Activated CD4-positive, CD25-positive, alpha-beta regulatory T cell treated with anti-CD3 and anti-CD28 coated beads, Interleukin-2, amount 50 U/mL, for 24 hours (primary cell): Measurements from ENCODE around the gene KLHL24.
"Not testable (repeated sequence)": the region's sequence is repeated elsewhere in the genome, so short reads cannot be mapped to it uniquely, and the experiment has no call there.

Source experiments
- ATAC-seq, 2 donors: fragments of 150-1000 bp; cut with Tn5 transposase; one replicate each; pipeline ENCODE4 v1.10.0; 2021; ENCODE audit warnings: mild to moderate bottlenecking in 1 of 2, moderate library complexity in 1 of 2

The KLHL24 gene

DNA sequence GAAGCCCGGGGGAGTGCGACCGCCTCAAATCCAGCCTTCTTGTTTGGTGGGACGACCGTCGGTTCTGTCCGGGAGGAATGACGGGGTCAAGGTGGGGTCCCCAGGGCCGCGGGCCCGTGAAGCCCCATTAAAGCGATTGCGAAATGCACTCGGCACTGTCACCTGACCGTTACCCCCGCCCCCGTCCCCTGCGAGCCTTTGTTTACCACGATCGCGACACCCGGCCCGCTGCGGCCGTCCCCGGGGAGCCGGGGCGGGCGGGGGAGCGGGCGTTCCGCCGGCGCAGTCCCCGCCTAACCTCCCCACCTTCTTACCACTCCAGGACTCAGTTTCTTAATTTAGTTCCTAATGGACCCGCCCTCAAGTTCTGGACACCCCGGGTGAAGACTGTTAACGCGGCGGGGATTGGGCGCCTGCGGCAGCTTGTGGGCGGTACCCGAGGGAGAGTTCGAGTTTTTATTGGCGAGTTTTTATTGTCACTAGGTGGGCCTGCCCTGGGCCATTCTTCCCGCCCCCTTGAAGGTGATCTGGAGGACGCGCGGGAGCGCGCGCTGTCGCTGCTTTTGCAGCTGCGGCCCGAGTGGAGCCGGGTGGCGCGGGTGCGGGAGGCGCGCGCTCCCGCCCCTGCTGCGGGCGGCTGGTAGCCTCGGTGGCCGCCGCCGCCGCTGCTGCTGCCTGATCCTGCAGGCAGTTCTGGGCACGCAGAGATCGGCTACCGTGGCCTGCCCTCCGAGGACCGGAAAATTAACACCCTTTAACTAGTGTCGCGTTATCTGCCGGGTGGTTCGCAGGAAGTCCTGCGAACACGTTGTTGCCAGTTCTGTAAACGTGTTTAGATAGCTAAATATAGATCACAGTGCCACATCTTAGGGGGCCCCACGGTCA is 1.0 kb downstream of the KLHL24 start:
- peak; percentile 83 to 85 for ATAC-seq

DNA sequence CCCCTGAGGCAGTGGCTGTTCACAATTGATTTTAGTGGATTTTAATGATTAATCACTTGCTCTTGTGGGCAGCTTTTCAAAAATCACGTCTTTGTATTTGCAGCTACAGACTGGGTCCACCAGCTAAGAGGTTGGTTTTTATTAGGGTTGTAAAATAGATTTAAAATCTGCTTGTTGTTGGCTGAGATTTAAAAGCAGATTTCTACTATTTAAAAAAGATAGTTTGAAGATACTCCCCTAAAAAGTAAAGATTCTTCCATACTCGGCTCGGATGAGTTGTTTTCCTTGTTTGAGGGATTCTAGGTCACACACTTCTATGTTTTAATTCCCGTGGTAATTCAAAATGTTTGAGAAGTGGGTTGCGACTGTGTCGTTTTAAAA is 1.7 kb downstream of the KLHL24 start:
- ATAC-seq = no peak

DNA sequence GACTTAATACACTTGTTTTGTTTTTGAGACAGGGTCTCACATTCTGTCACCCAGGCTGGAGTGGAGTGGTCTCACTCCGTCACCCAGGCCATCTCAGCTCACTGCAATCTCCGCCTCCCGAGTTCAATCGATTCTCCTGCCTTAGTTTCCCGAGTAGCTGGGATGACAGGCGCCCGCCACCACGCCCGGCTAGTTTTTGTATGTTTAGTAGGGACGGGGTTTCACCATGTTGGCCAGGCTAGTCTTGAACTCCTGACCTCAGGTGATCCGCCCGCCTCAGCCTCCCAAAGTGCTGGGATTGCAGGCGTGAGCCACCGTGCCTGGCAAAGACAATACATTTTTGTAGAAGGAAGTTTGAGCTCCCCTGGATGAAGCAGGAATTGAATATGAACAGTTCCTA is 2.2 kb downstream of the KLHL24 start:
- not testable (repeated sequence) for ATAC-seq

DNA sequence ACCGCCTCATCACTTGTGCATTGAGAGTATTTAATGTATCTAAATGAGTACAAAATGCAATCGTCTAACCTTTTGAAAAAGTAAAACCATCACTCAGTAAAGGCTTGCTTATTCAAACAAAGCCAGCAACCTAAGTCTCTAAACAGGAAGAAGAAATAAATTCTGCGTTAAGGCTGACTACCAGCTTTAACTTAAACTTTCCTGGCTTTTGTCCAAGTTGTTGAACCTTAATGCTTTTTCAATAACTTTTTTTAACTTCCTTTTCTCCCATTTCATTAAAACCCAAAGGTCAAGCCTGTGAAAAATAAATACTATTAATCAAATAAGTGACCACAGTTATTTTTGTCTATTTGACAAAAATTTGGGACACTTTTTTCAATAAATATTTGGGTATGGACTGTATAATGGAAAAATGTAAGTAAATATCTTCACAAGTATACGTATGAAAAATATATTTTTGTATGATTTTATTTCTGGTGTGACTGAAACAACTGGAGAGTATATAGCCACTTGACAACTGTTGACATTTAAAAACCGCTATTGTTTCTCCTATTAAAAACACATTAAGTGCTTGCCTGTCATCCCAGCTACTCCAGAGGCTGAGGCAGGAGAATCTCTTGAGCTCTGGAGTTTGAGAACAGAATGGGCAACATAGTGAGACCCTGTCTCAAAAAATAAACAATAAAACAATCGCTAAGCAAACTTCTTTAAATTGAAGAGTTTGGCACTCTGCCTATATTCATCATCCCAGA is 2.9 kb downstream of the KLHL24 start:
- ATAC-seq = no peak

DNA sequence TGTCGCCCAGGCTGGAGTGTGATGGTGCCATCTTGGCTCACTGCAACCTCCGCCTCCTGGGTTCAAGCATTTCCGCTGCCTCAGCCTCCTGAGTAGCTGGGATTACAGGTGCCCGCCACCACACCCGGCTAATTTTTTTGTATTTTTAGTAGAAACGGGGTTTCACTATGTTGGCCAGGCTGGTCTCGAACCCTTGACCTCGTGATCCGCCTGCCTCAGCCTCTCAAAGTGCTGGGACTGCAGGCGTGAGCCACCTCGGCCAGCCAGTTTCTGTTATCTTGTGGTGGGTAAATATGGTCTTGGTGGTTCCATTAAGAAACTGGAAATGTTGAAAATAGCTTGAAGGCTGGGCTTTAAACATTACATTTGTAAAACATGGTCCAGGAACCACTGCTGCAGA is 5.2 kb downstream of the KLHL24 start:
- not testable (repeated sequence) for ATAC-seq

DNA sequence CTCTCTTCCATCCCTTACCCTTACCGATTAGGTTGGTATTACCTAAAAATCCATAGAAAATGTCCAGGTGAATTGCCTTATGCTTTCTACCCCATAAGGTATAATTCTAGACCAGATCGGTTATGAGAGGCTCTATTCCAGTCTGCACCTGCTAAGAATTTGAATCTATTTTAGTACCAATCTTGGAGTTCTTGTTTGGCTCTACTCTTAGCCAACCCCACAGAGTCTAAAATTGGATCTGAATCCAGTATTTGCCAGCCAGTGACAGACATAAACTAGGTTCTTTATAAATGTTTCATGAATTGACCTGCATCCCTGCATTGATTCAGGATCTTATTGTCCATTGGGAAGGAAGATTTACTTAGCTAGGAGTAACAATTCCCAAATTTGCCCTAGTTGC is 6.5 kb downstream of the KLHL24 start:
- no peak for ATAC-seq

DNA sequence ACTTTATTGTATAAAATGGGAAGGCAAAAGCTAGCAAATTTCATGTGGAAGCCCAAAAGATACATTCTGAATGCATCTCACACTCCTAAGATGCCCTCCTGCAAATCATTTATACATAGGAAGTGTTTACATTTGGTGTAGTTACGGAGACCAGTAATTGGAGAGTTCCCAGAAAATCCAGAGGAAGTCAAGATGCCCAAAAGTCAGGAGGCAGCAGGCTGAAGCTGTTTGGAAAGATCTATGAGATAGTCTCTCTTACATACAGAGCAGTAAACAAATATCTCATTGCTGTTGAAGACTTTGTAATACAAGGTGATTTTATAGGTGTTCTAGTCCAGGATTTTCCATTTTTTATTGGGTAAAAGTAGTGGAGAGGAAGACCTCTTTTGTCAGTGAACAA is 8.8 kb downstream of the KLHL24 start:
- ATAC-seq = no peak

DNA sequence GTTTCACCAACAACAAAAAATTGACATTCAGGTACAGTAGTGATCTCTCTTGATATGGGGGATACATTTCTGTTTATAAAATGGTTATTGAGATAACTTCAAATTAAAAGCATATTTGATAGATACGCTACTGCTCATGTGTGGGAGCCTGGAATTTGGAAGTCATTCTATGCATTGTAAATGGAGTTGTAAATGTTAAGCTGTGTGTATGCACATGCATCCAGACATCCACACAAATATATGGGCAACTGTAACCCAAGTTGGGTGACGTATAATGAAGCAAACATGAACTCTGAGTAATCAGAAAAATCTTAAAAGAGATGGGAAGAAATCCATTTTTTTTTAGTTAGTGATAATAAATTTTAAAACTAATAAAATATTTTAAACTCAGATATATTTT is 9.8 kb downstream of the KLHL24 start:
- no peak for ATAC-seq

DNA sequence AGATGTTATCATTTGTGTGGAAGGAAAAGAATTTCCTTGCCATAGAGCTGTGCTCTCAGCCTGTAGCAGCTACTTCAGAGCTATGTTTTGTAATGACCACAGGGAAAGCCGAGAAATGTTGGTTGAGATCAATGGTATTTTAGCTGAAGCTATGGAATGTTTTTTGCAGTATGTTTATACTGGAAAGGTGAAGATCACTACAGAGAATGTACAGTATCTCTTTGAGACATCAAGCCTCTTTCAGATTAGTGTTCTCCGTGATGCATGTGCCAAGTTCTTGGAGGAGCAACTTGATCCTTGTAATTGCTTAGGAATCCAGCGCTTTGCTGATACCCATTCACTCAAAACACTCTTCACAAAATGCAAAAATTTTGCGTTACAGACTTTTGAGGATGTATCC is 15.1 kb downstream of the KLHL24 start:
- no peak for ATAC-seq

DNA sequence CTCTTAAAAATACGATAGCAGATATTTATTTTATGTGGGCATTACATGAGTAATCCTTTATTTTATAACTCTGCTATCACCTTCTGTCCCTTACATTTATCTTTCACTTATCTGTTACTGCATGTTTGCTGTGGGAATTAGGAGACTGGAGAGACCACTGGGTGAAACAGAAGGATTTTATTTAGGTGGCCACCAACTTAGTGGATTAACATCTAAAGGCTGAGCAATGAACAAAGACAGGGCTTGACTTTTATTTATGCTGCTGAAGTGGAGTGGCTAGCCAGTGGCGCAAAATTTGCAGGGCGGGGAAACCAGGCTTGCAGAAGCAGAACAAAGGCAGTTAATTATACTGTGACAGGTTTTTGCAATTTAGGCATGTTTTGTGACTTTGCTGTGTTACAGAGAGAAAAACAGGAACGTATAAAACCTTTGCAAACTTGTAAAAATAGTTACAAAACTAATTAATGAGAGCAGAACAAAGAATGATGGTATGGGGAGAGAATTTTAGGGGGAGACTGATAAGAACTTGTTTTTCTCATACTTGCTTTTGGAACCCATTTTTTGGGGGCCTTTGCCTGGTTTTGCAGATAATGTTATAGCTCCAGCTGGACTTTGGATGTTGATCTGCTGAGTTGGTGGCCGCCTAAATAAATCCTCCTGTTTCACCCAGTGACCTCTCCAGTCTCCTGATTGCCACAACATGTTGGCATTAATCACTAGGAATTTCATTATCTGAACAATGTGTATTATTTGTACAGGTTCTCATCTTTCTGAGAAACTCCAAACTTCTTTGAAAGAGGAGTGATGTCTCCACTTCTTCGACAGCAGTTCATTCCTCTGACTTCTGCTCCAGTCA is 18.0 kb downstream of the KLHL24 start:
- ATAC-seq = no peak

DNA sequence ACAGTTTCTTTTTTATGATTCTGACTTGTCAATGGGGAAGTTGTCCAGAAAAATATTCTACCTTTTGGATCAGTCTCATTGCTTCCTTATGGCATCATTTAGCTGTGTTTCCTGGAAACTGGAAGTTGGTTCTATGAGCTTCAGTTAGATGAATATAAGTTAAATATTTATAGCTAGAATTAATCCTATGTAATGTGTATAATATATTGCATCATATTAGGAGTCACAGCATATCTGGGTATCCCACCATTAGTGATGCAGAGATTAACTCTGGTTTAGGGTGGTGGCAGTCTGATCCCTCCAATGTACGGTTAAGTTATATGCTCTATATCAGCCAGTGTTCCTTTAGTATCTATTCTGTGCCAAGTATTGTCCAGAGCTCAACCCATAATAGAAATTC is 19.3 kb downstream of the KLHL24 start:
- no peak for ATAC-seq

DNA sequence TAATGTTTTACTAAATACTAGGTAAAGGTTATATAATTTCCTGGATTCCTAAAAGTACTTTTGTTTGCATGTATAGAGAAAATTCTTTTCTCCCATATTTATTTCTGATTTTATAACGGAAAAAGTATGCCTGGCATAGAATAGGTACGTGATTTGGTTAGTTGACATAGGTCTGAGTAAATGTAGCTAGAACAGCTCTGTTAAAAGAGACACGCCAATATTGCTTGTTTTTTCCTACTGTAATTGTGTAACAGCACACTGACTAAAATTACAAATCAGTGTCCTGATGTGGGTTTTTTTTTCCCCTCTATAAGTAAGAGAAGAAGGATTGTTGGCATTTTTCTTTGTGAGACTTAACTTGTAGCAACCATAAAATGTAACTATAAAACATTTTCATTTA is 26.7 kb downstream of the KLHL24 start:
- no peak for ATAC-seq

DNA sequence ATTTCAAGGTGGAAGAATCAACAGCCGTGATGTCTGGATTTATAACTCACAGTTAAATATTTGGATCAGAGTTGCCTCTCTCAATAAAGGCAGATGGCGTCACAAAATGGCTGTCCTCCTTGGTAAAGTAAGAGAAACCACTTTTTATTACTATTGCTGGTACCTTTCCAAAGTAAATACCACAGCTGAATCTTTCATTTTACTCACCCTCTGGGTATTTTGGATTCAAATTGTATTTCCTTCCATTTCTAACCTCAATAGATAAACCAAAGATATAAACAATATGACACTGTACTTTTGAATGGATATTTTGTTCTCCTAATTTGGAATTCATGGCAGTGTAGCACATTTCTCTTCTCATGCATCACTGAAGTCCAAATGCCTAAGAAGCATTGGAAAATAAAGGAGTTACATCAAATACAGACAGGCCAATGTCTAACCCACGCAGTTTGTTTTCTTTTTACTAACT is 29.5 kb downstream of the KLHL24 start:
- ATAC-seq = no peak

DNA sequence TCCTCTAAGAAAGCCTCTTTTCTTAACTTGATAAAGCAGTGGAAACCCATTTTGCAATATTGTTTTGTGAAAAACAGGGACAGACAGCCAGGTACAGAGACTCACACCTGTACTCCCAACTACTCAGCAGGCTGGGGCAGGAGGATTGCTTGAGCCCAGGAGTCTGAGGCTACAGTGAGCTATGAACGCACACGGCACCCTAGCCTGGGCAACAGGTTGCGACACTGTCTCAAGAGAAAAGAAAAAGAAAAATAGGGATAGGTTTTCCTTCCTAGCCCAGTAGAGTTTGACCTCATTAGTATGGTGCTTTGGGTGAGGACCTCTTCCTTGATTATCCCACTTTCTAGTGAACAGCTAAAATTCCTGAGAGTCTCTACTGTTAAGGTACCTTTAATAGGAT is 44.6 kb downstream of the KLHL24 start:
- no peak for ATAC-seq

DNA sequence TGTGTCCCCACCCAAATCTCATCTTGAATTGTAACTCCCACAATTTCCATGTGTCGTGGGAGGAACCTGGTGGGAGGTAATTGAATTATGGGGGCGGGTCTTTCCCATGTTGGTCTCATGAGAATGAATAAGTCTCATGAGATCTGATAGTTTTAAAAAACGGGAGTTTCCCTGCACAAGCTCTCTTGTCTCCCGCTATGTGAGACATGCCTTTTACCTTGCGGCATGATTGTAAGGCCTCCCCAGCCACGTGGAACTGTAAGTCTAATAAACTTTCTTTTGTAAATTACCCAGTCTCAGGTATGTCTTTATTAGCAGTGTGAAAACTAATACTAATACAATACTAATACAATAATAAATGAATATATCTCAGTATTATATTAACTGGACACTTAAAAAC is 52.3 kb downstream of the KLHL24 start:
- no peak for ATAC-seq

DNA sequence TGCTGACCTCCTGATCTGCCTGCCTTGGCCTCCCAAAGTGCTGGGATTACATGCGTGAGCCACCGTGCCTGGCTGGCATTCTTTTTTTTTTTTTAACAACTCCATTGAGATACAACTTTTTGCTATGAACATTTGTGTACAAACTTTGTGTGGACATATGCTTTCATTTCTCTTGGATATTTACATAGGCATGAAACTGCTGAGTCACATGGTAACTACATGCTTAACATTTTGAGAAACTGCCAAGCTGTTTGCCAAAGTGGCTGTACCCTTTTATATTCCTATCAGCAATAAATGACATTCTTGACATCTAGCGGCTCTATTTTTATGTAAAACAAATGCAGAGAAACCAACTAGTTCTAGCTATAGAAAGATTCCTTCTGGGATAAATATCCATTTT is 53.5 kb downstream of the KLHL24 start:
- ATAC-seq = no peak

DNA sequence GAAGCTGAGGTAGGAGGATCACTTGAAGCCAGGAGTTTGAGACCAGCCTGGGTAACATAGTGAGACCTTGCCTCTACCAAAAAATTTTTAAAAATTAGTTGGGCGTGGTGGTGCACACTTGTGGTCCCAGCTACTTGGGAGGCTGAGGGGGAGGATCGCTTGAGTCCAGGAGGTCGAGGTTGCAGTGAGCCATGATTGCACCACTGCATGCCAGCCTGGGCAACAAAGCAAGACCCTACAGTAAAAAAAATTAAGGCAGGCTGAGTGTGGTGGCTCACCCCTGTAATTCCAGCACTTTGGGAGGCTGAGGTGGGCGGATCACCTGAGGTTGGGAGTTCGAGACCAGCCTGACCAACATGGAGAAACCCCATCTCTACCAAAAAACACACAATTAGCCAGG is 54.2 kb downstream of the KLHL24 start:
- ATAC-seq = not testable (repeated sequence)

DNA sequence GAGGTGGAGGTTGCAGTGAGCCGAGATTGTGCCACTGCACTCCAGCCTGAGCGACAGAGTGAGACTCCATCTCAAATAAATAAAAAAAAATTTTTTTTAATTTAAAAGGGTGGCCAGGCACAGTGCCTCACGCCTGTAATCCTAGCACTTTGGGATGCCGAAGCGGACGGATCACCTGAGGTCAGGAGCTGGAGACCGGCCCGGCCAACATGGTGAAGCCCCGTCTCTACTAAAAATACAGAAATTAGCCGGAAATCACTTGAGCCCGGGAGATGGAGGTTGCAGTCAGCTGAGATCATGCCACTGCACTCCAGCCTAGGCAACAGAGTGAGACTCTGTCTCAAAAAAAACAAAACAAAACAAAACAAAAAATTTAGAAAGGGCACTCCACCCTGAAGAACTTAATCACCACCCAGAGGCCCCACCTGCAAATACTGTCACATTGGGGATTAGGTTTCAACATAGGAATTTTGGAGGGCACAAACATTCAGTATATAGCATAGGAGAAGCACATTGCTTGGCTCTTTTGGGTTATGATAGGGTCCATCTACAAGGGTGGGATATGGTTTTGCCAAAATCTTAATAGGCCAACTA is 55.1 kb downstream of the KLHL24 start:
- no peak for ATAC-seq

DNA sequence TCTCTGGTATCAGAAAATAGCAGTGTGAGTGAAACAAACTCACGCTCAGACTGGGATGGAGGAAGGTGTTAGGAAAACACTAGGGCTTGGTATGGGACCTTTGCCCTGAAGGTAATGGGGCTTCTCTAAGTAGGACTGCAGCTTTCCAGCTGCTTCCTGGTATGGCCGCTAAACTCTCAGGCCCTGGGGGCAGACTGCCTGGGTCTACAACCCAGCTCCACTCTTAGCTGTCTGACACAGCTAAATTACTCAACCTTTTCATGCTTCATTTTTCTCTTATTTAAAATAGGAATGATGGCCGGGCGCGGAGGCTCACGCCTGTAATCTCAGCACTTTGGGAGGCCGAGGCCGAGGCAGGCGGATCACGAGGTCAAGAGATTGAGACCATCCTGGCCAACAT is 57.0 kb downstream of the KLHL24 start:
- no peak for ATAC-seq

DNA sequence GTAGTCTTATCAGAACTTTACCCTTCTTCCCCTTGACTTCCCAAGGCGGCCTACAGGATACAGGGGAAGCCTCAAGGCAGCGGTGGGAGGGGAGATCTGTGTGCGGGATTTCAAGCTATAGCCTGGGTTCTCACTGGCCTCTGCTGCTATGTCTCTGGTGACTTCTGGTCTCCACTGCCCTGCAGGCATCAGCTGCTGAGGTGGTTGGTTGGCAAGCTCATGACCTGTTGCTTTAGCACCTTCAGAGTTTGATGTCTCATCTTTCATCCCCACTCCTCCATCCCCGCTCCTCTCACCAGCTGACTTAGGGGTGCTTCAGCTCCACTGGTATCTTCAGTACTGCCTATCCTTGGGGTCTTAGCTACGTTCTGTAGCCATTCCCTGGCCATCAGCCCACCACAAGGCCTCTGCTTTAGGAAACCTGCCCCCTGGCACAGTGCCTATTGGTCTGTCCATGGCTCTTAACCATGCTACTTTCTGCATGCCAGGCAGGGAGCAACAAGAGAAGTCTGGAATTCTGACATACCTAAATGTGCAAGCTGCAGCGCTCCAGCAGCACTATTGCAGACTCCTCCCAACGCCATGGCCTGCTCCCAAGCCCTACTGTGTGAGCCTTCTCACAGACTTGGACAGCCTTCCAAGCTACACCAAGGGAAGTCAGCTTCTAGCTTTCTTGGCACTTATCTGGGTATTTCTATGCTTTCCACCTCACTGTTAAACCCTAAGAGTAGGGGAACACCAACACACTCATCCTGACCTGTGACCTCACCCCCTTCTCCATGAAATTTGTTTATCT is 60.3 kb downstream of the KLHL24 start:
- no peak for ATAC-seq

DNA sequence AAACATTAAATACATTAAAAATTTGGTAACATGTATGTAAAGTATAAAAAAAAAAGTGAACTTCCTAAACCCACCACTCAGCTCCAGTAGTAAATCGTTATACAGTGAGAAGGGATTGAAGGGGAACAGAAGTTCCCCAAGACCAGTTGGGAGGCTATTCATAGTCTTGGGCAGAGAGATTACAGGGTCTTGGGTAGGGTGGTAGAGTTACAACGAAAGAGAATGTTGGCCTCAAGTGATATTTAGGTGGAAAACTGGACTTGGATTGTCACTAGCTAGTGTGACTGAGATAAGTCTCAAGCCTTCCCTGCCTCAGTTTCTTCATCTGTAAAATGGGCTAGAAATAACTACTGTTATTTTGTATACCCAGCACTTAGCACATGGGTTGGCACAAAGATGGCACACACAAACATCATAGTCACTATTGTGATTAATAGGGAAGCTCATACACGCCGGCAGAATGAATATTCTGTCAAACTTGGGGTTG is 61.7 kb downstream of the KLHL24 start:
- no peak for ATAC-seq
